Stimulated activated naive B cell treated with anti-CD40 and anti-IgM and Interleukin-4, amounts not matched to agents 10 μg/mL and 1 μg/mL and 100 μg/mL, for 72 hours (primary cell): Measurements from ENCODE around the gene TIGD4.

Experiments
- ATAC-seq, 2 donors: fragments of 150-1000 bp; cut with Tn5 transposase; replicated peaks; 2 replicates each; pipeline ENCODE4 v1.10.0; 2021; ENCODE audit warnings: moderate library complexity in 1 of 2
- DNase-seq: peaks from one replicate; pipeline ENCODE4 v3.0.0; 2021
- H3K27ac Mint-ChIP-seq: one replicate; pipeline ENCODE4 v1.8.0; 2022; ENCODE audit warnings: mild to moderate bottlenecking, mixed read lengths
- H3K27me3 Mint-ChIP-seq, 2 donors: one replicate each; pipeline ENCODE4 v1.8.0; 2022; ENCODE audit warnings: mixed read lengths in 2 of 2
- H3K36me3 Mint-ChIP-seq, 2 donors: one replicate each; pipeline ENCODE4 v1.8.0; 2022; ENCODE audit warnings: mixed read lengths in 2 of 2, mild to moderate bottlenecking in 1 of 2
- H3K4me1 Mint-ChIP-seq, 2 donors: one replicate each; pipeline ENCODE4 v1.8.0; 2022; ENCODE audit warnings: mixed read lengths in 2 of 2, mild to moderate bottlenecking in 1 of 2
- H3K4me3 Mint-ChIP-seq, 2 donors: one replicate each; pipeline ENCODE4 v1.8.0; 2022; ENCODE audit warnings: mild to moderate bottlenecking in 2 of 2, mixed read lengths in 2 of 2, moderate library complexity in 1 of 2
- H3K9me3 Mint-ChIP-seq, 2 donors: one replicate each; pipeline ENCODE4 v1.8.0; 2022; ENCODE audit warnings: mixed read lengths in 2 of 2, mild to moderate bottlenecking in 1 of 2

TIGD4 gene

DNA sequence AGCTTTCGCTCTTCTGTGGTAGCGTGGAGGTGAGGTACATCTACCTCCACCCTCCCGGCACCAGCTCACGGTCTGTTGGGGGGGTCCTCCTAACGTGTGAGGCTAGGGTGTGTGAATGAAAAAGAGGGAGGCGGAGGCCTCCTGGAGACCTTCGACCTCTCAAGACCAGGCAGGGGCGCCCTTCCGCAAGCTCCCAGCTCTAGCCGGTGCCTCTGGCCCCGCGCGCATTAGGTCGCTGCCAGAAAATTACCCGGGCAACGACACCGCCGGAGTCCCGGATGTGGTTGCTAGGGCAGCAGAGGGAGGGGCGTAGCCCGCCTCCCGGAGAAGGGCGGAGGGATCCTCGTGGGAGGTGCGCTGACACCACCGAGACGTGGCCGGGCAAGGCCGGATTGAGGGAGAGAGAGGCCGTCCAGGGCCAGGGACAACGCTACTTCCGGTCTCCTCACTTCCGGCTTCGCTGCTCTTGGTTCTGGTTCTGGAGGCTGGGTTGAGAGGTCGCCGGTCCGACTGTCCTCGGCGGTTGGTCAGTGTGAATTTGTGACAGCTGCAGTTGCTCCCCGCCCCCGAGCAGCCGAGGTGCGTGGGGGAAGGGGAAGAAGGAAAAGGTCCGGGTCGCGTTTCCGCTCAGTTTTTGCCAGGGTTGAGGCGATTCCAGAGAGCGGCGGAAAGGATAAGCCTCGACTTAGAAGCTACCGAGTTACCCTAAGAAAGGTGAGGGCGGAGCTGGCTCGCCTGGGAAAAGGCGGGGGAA is at the start of gene TIGD4, which contains the start of gene ARFIP1:
TIGD4 (minus strand) TSS at position 218 of the 754 bp plus-strand sequence. CDS start 8,726 bp downstream, outside the sequence.
ARFIP1 (plus strand) TSS at position 442 of the 754 bp plus-strand sequence. CDS start 49,680 bp downstream, outside the sequence.
- ATAC-seq, result peak; percentile 92 to 95
- peaks cover 3 to 7% of the 10 kb centered on the region in 2 donors for H3K36me3 Mint-ChIP-seq

DNA sequence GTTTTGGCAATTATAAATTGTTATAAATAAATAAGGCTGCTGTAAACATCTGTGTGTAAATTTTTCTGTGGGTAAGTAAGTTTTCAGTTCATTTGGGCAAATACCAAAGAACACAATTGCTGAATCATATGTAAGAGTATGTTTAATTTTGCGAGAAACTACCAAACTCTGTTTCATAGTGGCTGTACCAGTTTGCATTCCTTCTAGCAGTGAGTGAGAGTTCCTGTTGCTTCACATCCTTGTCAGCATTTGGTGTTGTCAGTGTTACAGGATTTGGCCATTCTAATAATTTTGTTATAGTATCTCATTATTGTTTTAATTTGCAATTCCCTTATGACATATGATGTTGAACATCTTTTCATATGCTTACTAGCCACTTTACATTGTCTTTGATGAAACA is 48.6 kb upstream of the TIGD4 start:
- DNase-seq, result no peak
- no peak for ATAC-seq
- Mint-ChIP-seq H3K36me3 (peaks cover 23 to 32% of the 10 kb centered on the region in 2 donors), H3K27me3 (no peaks in the 10 kb centered on the region), H3K9me3 (peaks cover 4 to 10% of the 10 kb centered on the region in 2 donors), H3K4me3 (no peak overlapping the region), H3K27ac (no peak overlapping the region), H3K4me1 (no peaks in the 10 kb centered on the region)

More for the DNA sequence above, at the start of gene TIGD4, which contains the start of gene ARFIP1:
- H3K27me3 Mint-ChIP-seq, result no peaks in the 10 kb centered on the region
- peaks cover 34 to 55% of the 10 kb centered on the region in 2 donors for H3K4me1 Mint-ChIP-seq
- H3K9me3 Mint-ChIP-seq, result no peaks in the 10 kb centered on the region
- peak within 1 kb of the TSS; percentile 98 for H3K27ac Mint-ChIP-seq
- peak within 1 kb of the TSS; percentile 98 for H3K4me3 Mint-ChIP-seq
- peak; percentile 97 for DNase-seq

GRCh38 chr4:152825336-152825735 is 45.8 kb upstream of the TIGD4 start:
- Mint-ChIP-seq H3K4me3 (no peak overlapping the region), H3K27me3 (no peaks in the 10 kb centered on the region), H3K4me1 (no peaks in the 10 kb centered on the region), H3K27ac (no peak overlapping the region), H3K36me3 (peaks cover 11 to 21% of the 10 kb centered on the region in 2 donors), H3K9me3 (peaks cover 4 to 10% of the 10 kb centered on the region in 2 donors)
- DNase-seq, result no peak
- ATAC-seq, result no peak

GRCh38 chr4:152824561-152824960 is 45.0 kb upstream of the TIGD4 start:
- Mint-ChIP-seq H3K4me1 (no peaks in the 10 kb centered on the region), H3K9me3 (peaks cover 4 to 10% of the 10 kb centered on the region in 2 donors), H3K36me3 (peaks cover 18 to 26% of the 10 kb centered on the region in 2 donors), H3K27ac (no peak overlapping the region), H3K27me3 (no peaks in the 10 kb centered on the region), H3K4me3 (no peak overlapping the region)
- ATAC-seq, result no peak
- DNase-seq, result no peak

DNA sequence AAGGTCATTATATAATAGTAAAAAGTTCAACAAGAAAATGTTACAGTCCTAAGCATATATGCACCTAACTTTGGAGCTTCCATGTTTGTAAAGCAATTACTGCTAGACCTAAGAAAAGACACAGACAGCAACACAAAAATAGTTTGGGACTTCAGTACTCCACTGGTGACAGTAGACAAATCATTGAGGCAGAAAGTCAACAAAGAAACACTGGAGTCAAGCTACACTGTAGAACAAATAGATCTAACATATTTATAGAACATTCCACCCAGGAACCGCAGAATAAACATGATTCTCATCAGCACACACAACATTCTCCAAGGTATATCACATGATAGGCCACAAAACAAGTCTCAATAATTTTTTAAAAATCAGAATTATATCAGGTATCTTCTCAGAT is 42.8 kb upstream of the TIGD4 start:
- Mint-ChIP-seq H3K4me1 (peaks cover 4 to 11% of the 10 kb centered on the region in 2 donors), H3K27ac (no peak overlapping the region), H3K27me3 (no peaks in the 10 kb centered on the region), H3K4me3 (no peak overlapping the region), H3K36me3 (peaks cover 22 to 33% of the 10 kb centered on the region in 2 donors), H3K9me3 (peaks cover 1 to 7% of the 10 kb centered on the region in 2 donors)
- DNase-seq (no peak), ATAC-seq (no peak)

DNA sequence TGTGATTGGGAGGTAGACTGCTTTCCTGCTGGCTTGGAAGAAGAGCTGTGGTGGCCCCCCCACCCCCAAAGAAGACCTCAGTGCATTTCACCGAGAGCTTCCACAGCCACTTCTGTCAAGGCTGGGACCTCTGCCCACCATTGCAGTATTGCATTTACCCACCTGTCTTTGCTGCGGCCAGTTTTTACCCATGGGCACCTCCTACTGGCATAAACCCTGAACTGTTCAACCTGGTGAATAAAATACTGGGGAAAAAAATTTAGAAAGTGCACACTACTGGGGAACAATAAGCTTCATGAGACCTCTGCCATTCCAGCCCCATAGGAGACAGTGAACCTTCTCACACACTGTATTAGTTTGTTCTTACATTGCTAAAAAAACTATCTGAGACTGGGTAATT is 40.5 kb upstream of the TIGD4 start:
- ATAC-seq, result no peak
- peaks cover 14 to 15% of the 10 kb centered on the region in 2 donors for H3K9me3 Mint-ChIP-seq
- DNase-seq, result no peak
- no peak overlapping the region for H3K27ac Mint-ChIP-seq
- H3K4me1 Mint-ChIP-seq, result peaks cover 13 to 18% of the 10 kb centered on the region in 2 donors
- H3K27me3 Mint-ChIP-seq, result no peaks in the 10 kb centered on the region
- H3K4me3 Mint-ChIP-seq, result no peak overlapping the region
- H3K36me3 Mint-ChIP-seq, result peaks cover 39 to 49% of the 10 kb centered on the region in 2 donors

DNA sequence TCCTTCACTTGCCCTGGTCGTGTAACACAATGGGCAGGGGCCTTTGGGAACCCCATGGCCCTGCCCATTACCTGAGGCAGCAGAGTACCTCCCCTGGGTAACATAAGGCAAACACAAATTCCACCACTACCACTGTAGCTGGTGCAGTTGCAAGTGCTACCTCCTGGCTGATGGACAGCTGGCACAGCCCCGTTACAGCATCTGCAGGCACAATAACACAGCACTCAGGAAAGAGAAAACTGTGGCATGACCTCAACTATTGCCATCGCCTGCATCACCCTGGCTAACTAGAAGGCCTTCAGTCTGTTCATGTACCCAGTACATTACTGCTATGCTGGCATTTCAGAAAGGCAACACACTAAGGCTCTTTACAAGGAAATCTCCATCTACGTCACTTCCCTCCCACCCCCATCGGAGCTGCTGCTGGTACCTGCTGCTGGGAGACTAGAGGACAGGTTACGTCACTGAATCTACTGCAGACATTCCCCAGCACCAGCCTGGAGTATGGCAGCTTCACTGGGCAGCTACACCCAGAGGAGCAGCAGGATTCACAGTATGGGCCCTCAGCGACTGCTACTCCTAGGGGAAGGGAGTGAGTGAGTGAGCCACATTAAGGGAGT is 39.6 kb upstream of the TIGD4 start:
- Mint-ChIP-seq H3K27ac (no peak overlapping the region), H3K36me3 (peaks cover 48 to 55% of the 10 kb centered on the region in 2 donors), H3K4me3 (no peak overlapping the region), H3K27me3 (no peaks in the 10 kb centered on the region), H3K9me3 (peaks cover 17% of the 10 kb centered on the region in 2 donors), H3K4me1 (peaks cover 13 to 19% of the 10 kb centered on the region in 2 donors)
- no peak for DNase-seq
- no peak for ATAC-seq

DNA sequence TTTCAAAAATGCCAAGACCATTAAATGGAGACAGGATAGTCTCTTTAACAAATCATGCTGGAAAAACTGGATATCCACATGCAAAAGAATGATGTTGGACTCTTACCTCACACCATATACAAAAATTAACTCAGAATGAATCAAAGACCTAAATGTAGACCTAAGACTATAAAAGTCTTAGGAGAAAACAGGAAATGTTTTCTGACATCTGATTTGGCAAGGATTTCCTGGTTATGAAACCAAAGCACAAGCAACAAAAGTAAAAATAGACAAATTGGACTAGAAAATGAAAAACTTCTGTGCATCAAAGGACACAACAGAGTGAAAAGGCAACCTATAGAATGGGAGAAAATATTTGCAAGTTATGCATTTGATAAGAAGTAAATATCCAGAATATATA is 37.8 kb upstream of the TIGD4 start:
- Mint-ChIP-seq H3K36me3 (peaks cover 62 to 70% of the 10 kb centered on the region in 2 donors), H3K4me3 (no peak overlapping the region), H3K27ac (no peak overlapping the region), H3K27me3 (no peaks in the 10 kb centered on the region), H3K9me3 (peaks cover 26 to 27% of the 10 kb centered on the region in 2 donors), H3K4me1 (peaks cover 13 to 30% of the 10 kb centered on the region in 2 donors)
- no peak for DNase-seq
- ATAC-seq, result no peak

DNA sequence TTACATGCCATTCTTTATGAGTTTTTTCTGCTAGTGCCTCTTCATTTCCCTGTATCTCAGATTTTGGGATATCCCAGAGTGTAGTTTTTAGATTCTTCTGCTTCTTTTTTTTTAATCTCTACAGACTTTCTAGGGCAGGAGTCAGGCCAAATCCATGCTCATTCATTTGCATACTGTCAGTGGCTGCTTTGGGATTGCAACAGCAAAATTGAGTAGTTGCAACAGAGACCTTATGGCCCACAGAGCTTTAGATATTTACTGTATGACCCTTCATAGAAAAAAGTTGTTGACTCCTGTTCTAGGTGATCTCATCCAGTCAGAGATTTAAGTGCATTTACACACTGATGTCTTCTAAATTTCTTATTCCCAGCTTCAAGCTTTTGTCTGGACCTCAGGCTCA is 35.5 kb upstream of the TIGD4 start:
- ATAC-seq, result no peak
- no peak overlapping the region for H3K4me3 Mint-ChIP-seq
- H3K27me3 Mint-ChIP-seq, result no peaks in the 10 kb centered on the region
- peaks cover 15 to 30% of the 10 kb centered on the region in 2 donors for H3K4me1 Mint-ChIP-seq
- H3K36me3 Mint-ChIP-seq, result peaks cover 64 to 82% of the 10 kb centered on the region in 2 donors
- no peak for DNase-seq
- H3K27ac Mint-ChIP-seq, result no peak overlapping the region
- H3K9me3 Mint-ChIP-seq, result peaks cover 28 to 30% of the 10 kb centered on the region in 2 donors

- Mint-ChIP-seq H3K9me3 (peaks cover 18 to 22% of the 10 kb centered on the region in 2 donors), H3K4me3 (no peak overlapping the region), H3K4me1 (peaks cover 14 to 36% of the 10 kb centered on the region in 2 donors), H3K27me3 (no peaks in the 10 kb centered on the region), H3K36me3 (peaks cover 48 to 63% of the 10 kb centered on the region in 2 donors), H3K27ac (no peak overlapping the region)
- ATAC-seq, result no peak
- DNase-seq, result no peak
Observed at GRCh38 chr4:152810715-152811287, 31.3 kb upstream of the TIGD4 start.

GRCh38 chr4:152808670-152809069 is 29.1 kb upstream of the TIGD4 start:
- Mint-ChIP-seq H3K4me3 (no peak overlapping the region), H3K27ac (no peak overlapping the region), H3K4me1 (peaks cover 20 to 42% of the 10 kb centered on the region in 2 donors), H3K27me3 (no peaks in the 10 kb centered on the region), H3K36me3 (peaks cover 29 to 43% of the 10 kb centered on the region in 2 donors), H3K9me3 (peaks cover 6 to 12% of the 10 kb centered on the region in 2 donors)
- ATAC-seq (no peak), DNase-seq (no peak)

- Mint-ChIP-seq H3K9me3 (peaks cover under 1 to 7% of the 10 kb centered on the region in 2 donors), H3K4me1 (peaks cover 20 to 36% of the 10 kb centered on the region in 2 donors), H3K36me3 (peaks cover 20 to 33% of the 10 kb centered on the region in 2 donors), H3K4me3 (no peak overlapping the region), H3K27me3 (no peaks in the 10 kb centered on the region), H3K27ac (peak overlapping the region; percentile 39)
- ATAC-seq, result peak; percentile 52 to 65
- DNase-seq, result no peak
Observed at GRCh38 chr4:152807294-152807829, 27.8 kb upstream of the TIGD4 start.

DNA sequence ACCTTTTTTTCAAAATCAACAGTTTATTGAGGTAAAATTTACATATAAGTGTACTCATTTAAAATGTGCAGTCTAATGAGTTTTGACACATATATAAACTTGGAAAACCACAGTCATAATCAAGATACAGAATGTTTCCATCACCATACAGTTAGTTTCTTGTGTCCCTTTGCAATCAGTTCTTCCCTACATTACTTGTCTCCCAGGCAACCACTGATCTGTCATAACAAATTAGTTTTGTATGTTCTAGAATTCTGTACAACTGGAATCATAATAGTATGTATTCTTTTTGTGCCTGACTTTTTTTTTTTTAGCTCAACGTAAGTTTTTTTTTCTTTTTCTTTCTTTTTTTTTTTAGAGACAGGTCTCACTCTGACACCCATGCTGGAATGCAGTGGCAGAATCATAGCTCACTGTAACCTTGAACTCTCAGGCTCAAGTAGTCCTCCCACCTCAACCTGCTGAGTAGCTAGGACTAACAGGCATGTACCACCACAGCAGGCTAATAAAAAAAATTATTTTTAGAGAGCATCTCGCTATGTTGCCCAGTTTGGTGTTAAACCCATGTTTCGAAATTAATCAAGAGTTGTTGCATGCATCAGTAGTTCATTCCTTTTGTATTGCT is 27.1 kb upstream of the TIGD4 start:
- Mint-ChIP-seq H3K27me3 (no peaks in the 10 kb centered on the region), H3K9me3 (peaks cover 0 to 5% of the 10 kb centered on the region in 2 donors), H3K27ac (no peak overlapping the region), H3K4me3 (no peak overlapping the region), H3K36me3 (peaks cover 14 to 27% of the 10 kb centered on the region in 2 donors), H3K4me1 (peaks cover 20 to 36% of the 10 kb centered on the region in 2 donors)
- no peak for DNase-seq
- ATAC-seq, result peak in 1 of 2 donors; percentile 41

GRCh38 chr4:152805818-152806217 is 26.3 kb upstream of the TIGD4 start:
- no peak for ATAC-seq
- no peaks in the 10 kb centered on the region for H3K27me3 Mint-ChIP-seq
- H3K36me3 Mint-ChIP-seq, result peaks cover 12 to 20% of the 10 kb centered on the region in 2 donors
- peaks cover 20 to 42% of the 10 kb centered on the region in 2 donors for H3K4me1 Mint-ChIP-seq
- H3K27ac Mint-ChIP-seq, result peak overlapping the region; percentile 49
- no peak overlapping the region for H3K4me3 Mint-ChIP-seq
- no peak for DNase-seq
- H3K9me3 Mint-ChIP-seq, result peaks cover 0 to 5% of the 10 kb centered on the region in 2 donors
